Measurements from ENCODE around the gene COX4I1. TPM values are rescaled to one million over a fixed set of nuclear protein-coding genes. Genes with fewer than 3 reads are reported as not detected.

Gene COX4I1
- total RNA-seq, 1 experiment from 2014 or later = 839 TPM

- BruUV-seq (replicated peaks) = no TSS peak
- peaks cover 6% of the 10 kb centered on the region; the same call in 1 of the 2 replicates for H3K27me3 ChIP-seq (ENCODE audit: insufficient read depth, low read length)
- H3K9me2 ChIP-seq (ENCODE audit: insufficient read depth) = no peaks in the 10 kb centered on the region
- ATAC-seq (peak; percentile 97), DNase-seq (ENCODE audit: low read depth, low spot score) (no peak)
- no peaks in the 10 kb centered on the region for H3K9me3 ChIP-seq (ENCODE audit: control insufficient read depth in 1 of 2, insufficient read depth in 1 of 2, low read depth in 1 of 2, low read length in 2 of 2)
- TF ChIP-seq SP1 (IDR thresholded peaks at IDR 0.05; ENCODE audit: low read depth) = no peak
- peak; percentile 45 for TF ChIP-seq YY1 (IDR thresholded peaks at IDR 0.05; ENCODE audit: extremely low read depth, insufficient replicate concordance, low read depth, low read length)
- peak; percentile 93 to 96 (median 94) for TF ChIP-seq CTCF (IDR thresholded peaks at IDR 0.05 in 2 of 3, conservative IDR thresholded peaks at IDR 0.05 in 1 of 3; ENCODE audit: borderline replicate concordance in 1 of 3, insufficient read depth in 1 of 3, low read depth in 2 of 3, low read length in 2 of 3)
- no peak for TF ChIP-seq ZNF274 (IDR thresholded peaks at IDR 0.05; ENCODE audit: low read depth, low read length)
- TF ChIP-seq EZH2phosphoT487 (IDR thresholded peaks at IDR 0.05; ENCODE audit: borderline replicate concordance) = no peak
- TF ChIP-seq CBX3 (IDR thresholded peaks at IDR 0.05; ENCODE audit: low read depth) = no peak
- TF ChIP-seq ATF3 (IDR thresholded peaks at IDR 0.05) = no peak
- no peak; the same call in 1 of the 2 replicates for TF ChIP-seq EGR1 (IDR thresholded peaks at IDR 0.05; ENCODE audit: low read depth)
- TF ChIP-seq JUND (IDR thresholded peaks at IDR 0.05) = no peak
- TF ChIP-seq SIN3A (IDR thresholded peaks at IDR 0.05; ENCODE audit: low read depth) = no peak
- no peak for TF ChIP-seq MAX (IDR thresholded peaks at IDR 0.05)
- peak; percentile 96 for TF ChIP-seq RAD21 (IDR thresholded peaks at IDR 0.05; ENCODE audit: low read depth)
- no peak for TF ChIP-seq ZBTB33 (IDR thresholded peaks at IDR 0.05; ENCODE audit: extremely low read depth, insufficient replicate concordance, low read length)
- TF ChIP-seq TCF7L2 (IDR thresholded peaks at IDR 0.05; ENCODE audit: borderline replicate concordance, extremely low read depth, insufficient read depth, insufficient read length) = peak; percentile 82
- peak overlapping the region; percentile 25 for H3K4me2 ChIP-seq (ENCODE audit: low read length)
- no peak overlapping the region for H2AFZ ChIP-seq (ENCODE audit: low read depth, low read length, poor library complexity, severe bottlenecking)
- CTCF ChIA-PET = interaction anchor here (0.9 to 2.7 kb wide), 8 partner anchors 8 to 369 kb away, joined by 3 to 13 read pairs (median 4); partner anchors contain the start of gene C16orf74
- no peaks in the 10 kb centered on the region for H3K36me3 ChIP-seq (ENCODE audit: control insufficient read depth in 1 of 2, insufficient read depth in 2 of 2, low read length in 2 of 2)
- no peak overlapping the region for H3K27ac ChIP-seq (ENCODE audit: low read depth, low read length)
- H4K20me1 ChIP-seq (ENCODE audit: insufficient read depth) = no peaks in the 10 kb centered on the region
- no peak overlapping the region for H3K9ac ChIP-seq (ENCODE audit: low read length)
- no peak overlapping the region for H3K4me3 ChIP-seq (replicated peaks in 1 of 2; ENCODE audit: low read depth in 1 of 2, low read length in 2 of 2)
- intact Hi-C loops (cut with micrococcal nuclease) = loop anchor here (1.0 to 2.0 kb wide), 2 partner anchors 85 to 101 kb away; no protein-coding TSS in a partner anchor
- POLR2A ChIA-PET = interaction anchor here (0.6 kb wide), 1 partner anchor 204 kb away, joined by 3 read pairs; no protein-coding TSS in a partner anchor
- H3K4me1 ChIP-seq (ENCODE audit: control insufficient read depth in 1 of 2, insufficient read depth in 2 of 2, low read length in 2 of 2) = peaks cover 0 to 11% of the 10 kb centered on the region in 2 experiments; a peak in 1 of 4 replicates
- RAD21 ChIA-PET (ENCODE audit: low non-redundant PET in 1 of 2, low total read pairs in 2 of 2, uncharacterized antibody in 2 of 2, unreplicated experiment in 2 of 2) = no interaction called here
- no peaks in the 10 kb centered on the region for H3K79me2 ChIP-seq (ENCODE audit: insufficient read depth, low read length)
These were observed 39.7 kb upstream of the COX4I1 start for GRCh38 chr16:85759631-85760419.

Data from HCT116 (cell line).